Stimulated activated naive CD4-positive, alpha-beta T cell (primary cell): ENCODE data around the gene CLEC2L.

Experiments used
- DNase-seq, 6 experiments: peaks; one replicate each; lab custom pipeline; 2025; lab: John Stamatoyannopoulos, UW

The CLEC2L gene

DNA sequence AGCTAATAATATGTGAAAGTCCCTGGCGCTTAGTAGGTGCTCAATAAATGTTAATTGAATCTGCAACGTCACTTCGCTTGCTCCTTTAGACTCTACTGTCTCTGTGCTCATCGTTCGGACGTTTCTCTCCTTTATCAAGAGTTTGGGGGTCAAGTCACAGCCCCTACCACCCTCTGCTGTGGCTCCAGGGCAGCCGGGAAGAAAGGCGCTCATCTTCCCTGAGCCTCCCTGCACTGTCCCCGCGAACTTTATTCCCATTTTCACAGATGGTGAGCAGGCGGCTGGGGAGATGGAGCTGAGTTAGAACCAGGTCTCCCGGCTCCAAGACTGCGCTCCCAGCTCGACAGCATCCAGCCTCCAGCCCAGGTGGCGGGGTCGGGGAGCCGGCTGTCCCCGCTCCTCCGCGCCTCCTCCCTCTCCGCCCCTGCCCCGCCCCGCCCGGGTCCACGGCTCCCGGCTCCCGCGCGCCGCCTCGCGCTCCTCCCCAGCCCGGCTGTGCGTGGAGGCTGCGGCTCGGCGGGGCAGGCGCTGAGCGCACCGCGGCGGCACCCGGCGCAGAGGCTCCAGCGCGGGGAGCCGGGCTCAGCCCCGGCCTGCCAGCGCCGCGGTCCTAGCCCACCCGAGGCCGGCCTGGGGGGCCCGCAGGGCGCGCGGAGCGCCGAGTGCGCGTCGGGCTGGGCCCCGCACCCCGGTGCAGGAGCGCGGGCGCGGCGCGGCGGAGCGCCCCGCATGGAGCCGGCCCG lies at the start of gene CLEC2L:
TSS of gene CLEC2L (plus strand) at position 487 of the 743 bp plus-strand sequence. CDS start at position 730, 243 bp downstream.
- DNase-seq, result no peak

DNA sequence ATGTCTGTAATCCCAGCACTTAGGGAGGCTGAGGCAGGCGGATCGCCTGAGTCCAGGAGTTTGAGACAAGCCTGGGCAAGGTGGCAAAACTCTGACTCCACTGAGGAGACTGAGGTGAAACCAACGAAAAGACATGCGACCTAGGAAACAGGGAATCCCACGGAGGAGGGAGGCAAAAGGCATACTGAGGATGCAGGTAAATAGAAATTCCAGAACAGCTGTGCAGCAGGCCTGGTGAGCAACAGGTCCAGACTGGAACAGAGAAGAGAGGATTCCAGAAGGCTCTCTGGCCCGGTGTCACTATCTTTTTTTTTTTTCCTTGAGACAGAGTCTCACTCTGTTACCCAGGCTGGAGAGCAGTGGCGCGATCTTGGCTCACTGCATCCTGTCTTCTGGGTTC lies 47.3 kb upstream of the CLEC2L start:
- DNase-seq, result no peak

DNA sequence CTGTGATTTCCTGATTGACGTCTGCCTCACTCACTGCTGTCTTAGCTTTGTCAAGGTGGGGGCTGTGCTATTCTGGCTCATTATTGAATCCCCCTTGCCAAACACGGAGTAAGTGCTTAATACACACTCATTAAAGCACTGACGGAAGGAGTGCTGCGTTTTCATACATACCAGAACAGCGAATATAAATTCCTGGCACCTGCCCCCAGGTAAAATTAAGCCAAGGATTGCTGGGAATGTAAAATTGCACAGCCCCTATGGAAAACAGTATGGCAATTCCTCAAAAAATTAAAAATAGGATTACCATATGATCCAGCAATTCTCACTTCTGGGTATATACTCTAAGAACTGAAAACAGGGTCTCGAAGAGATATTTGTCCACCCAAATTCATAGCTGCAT lies 46.6 kb upstream of the CLEC2L start:
- DNase-seq, result no peak

DNA sequence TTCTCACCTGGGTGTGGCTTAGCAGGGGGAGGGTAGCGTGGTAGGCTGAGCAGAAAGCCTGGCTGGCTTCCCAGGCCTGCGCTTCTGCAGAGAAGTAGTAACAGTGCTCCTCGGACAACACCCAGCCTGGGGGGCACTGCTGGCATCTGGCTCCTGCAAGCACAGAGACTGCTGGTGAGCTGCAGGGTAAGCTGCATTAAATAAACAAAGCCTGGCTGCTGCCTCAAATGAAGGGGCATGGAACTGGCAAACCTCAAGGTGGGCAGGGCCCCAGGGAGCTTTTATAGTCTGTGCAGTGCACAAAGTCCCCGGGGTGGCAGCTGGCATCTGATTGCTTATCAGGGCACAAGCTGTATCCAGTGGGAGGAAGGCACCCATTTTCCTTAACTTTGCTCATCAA lies 43.9 kb upstream of the CLEC2L start:
- no peak for DNase-seq

DNA sequence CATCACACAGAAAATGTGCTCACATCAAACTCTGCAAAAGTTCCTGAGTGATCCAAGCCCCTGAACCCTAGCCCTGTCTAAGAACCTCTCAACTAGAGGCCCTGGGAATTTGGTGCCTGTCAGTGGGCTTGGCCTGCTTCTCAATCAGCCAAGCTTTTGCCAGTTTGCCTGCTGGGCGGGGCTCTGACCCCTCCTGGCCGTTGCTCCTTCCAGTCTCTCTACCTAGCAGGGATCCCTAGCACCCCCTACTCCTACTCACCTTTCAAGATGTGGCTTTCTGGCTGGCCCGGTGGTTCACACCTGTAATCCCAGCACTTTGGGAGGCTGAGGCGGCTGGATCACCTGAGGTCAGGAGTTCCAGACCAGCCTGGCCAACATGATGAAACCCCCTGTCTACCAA lies 42.1 kb upstream of the CLEC2L start:
- DNase-seq, result no peak

DNA sequence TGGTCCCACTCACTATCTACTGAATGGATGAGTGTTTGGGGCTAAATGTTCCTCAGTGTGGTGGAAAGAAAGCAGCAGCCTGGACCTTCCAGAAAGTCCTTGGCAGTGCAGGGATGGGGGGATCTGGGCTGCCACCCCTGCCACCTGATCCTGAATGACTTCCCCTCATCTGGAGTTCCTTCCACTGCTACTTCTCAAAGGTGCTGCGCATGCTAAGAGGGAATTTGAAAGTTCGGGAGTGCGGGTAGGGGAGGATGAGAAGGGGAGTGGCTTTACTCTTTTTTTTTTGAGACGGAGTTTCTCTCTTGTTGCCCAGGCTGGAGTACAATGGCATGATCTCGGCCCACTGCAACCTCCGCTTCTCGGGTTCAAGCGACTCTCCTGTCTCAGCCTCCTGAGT lies 41.4 kb upstream of the CLEC2L start:
- no peak for DNase-seq

DNA sequence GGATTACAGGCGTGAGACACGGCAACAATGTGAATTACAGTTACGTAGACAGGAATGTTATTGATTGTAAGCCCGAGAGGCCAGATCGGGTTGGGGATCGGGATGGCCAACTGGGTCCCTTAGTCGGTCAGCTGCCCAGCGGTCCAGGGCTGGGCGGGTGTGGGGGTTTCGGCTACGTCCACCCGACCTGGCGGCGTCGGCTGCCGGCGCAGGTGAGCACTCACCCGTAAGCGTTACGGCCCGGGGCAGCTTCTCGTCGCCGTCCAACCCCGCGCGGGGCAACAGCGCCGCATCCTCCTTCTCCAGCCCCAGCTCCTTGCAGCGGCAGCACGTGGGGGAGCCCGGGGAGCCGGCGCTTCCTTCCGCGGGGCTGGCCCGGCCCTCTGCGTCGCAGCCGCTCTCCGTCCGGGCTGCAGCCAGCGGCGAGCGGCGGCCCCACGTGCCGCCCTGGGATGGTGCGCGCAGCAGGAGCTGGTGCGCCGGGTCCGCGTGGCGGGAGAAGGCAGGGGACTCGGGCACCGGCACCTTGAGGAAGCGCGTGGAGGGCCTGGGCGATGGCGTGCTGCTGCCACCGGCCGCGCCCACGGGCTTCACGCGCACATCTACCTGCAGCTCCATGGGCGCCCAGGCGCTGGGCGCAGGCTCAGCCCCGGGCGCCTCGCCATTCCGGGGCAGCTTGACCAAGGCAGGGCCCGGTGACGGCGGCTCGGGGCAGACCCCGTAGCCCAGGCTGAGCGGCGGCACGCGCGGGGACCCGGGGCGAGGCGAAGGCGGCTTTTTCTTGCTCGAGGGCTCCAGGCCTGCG lies 40.6 kb upstream of the CLEC2L start:
- peak in 1 of 6 experiments; percentile 13 for DNase-seq

DNA sequence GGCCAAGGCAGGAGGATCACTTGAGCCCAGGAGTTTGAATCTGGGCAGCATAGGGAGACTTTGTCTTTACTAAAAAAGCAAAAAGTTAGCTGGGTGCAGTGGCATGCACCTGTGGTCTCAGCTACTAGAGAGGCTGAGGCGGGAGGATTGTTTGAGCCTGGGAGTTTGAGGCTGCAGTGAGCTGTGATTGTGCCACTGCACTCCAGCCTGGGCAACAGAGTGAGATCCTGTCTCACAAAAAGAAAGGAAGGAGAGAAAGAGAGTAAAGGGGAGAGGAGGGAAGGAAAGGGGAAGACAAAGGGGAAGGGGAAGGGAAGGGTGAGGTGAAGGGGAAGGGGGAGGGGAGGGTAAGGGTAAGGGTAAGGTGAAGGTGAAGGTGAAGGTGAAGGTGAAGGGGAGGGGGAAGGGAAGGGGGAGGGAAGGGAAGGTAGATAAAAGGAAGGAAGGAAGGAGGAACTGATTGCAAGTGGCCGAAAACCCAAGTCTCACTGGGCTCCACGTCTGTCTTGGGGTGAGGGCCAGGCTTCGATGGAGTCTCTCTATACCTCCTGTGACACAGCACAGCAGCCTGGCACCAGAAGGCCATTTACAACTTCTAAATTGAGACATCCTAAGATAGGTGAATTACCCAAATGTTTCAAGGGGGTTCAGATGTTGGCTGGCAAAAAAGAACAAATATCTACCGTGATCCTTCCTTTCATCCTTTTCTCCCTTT lies 36.0 kb upstream of the CLEC2L start:
- no peak for DNase-seq

DNA sequence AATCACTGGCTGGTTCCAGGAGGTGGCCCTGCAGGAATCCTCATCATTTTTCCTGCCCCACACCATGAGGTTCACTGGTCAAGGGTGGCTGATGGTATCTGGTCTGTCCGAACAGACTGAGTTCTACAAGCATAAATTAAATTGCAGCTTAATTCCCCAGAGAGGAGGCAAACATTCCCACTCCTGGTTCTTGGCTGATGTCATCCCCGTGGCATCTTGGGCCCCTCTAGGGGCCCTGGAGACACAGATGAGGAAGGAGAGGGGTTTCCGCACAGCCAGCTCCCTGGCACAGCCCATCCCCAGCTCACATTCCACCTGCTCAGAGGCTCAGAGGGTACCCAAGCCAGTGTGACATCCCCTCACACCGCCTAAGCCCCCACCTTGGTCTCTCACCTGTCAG lies 34.7 kb upstream of the CLEC2L start:
- DNase-seq, result no peak

DNA sequence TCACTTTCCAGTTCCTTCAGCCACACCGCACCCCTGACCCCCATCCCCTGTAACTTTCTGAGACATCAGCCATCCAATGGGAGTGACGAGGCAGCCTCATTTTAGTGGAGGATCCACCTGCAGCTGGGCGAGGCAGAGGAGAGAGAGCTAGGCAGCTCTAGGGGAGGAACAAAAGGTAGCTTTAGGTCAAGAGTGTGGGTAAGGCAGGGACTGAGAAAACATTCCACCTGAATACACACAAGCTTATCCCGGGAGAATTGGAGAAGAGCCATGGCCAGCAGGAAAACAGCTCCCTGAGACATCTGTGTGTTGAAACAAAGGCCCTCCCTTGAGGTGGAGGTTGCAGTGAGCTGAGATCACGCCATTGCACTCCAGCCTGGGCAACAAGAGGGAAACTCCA lies 33.4 kb upstream of the CLEC2L start:
- DNase-seq, result no peak

DNA sequence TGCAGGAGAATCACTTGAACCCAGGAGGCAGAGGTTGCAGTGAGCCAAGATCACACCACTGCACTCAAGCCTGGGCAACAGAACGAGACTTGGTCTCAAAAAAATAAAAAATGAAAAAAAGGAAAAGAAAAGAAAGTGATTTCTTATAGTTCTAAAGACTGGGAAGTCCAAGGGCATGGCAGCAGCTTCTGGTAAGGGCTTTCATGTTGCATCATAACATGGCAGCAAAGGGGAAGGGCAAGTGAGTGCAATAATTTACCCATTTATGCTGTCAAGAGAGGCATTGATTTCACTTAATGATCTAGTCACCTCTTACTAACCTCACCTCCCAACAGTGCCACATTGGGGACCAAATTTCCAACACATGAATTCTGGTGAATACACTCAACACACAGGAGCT lies 31.2 kb upstream of the CLEC2L start:
- DNase-seq, result no peak

DNA sequence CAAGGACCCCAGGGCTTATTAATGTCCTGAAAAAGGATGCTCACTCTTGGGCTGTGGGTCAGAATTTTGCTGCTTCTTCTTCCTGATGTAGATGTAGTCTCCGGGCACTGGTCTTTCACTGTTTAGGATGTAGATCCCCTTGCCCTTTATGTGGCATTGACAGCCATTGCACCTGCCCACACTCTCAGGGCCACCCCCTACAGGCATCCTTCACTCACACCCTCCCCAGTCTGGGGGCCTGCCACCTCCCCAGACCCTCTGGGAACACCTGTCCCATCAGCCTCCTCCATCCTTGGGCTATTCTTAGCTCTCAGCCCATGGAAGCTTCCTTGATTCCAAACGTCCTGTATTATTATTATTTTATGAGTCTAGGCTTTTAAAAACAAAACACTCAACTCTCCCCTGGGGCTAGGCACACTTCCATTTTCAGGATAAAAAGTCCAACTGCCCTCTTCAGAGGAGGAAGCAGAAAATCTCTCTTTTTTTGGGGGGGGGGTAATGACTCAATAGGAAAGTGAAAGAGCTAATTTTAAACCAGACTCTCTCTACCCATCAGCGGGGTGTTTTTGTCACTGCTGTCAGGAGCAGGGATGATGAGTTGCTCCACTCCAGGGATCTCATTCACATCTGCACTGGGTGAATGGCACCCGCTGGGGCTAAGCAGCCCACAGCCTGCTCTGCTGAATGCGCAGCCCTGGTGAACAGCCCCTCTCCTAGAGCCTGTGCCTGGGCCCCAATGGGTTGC lies 28.5 kb upstream of the CLEC2L start:
- DNase-seq, result no peak

DNA sequence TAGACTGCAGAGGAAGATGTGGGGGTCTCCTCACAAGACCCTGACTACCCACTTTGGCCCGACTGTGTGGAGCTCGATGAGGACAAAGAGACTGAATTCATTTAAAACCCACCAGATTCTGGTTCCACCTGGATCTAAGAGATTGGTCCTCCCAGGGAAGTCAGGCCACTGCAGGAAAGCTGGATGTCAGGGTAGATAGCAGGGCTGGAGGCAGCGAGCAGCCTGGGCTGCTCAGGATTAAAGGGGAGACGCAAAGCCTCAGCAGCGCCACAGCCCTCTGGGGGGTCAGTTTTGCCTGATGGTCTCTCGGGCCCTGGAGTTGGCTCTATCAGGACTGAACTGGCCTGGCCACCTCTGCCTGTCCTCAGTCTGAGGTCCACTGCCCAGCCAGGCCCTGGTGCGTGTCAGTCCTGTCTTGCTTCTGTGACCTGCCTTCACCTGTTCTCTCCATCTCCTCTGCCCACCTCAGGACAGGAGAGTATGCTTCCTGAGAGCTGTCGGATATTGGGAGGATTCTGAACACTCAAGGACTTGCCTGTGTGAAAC lies 27.8 kb upstream of the CLEC2L start:
- no peak for DNase-seq

DNA sequence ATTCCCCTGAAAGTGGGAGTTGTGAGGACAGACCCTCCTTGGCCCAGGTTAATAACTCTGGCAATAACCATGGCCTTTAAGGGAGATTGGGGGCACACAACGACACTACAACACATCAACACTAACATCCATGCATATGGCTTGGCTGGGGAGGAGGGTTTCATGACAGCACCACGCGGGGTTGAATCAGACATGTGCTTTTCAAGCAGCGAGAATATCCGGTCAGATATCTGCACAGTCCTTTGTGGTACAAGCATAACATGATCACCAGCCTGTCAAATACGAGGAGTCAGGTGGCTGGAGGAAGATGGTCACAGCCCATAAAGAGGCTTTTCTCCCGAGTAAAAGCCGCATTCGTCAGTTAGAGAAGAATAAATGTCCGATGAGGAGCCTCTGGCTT lies 27.0 kb upstream of the CLEC2L start:
- no peak for DNase-seq

DNA sequence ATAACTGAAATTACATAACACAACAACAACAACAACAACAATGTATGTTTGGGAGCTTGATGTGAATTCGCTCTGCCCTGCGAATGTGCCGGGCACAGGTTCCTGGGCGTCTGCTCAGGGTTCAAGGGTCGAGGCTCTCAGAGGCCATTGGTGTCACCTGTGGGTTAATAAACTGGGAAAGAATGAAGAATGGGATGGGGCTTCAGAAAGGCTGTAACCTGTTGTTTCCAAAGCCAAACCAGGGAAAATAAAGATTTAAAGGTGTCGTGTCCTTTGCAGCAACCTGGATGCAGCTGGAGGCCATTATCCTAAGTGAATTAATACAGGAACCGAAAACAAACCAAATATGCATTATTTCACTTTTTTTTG lies 22.7 kb upstream of the CLEC2L start:
- DNase-seq, result no peak

DNA sequence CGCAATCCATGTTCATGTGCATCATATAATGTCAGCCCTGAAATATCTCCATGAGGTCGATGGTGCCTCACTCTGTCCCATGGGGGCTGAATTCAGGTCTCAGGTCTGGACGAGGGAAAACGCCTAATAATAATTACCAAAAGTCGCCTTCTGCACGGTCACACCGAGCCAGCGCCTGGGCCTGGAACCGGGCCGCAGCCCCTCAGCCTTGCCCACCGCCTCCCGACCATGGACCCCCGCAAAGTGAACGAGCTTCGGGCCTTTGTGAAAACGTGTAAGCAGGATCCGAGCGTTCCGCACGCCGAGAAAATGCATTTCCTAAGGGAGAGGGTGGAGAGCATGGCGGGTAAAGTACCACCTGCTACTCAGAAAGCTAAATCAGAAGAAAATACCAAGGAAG lies 21.3 kb upstream of the CLEC2L start:
- no peak for DNase-seq

DNA sequence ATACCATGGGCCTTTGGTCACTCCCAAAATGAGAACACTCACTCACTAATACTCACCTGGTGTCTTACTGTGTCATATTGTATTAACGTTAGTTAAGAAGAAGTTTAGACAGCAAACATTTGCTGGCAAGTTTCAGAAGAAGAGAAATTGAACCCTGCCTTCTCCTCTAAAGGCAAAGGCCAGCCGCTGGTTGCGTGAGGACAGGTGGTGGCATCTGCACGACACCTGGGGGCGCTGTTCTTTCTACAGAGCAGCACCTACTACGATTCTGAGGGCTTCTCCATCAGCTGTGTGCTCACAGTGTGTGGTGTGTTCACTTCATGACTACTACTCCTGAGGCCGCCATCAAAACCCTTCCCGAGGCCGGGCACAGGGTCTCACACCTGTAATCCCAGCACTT lies 17.9 kb upstream of the CLEC2L start:
- no peak for DNase-seq

DNA sequence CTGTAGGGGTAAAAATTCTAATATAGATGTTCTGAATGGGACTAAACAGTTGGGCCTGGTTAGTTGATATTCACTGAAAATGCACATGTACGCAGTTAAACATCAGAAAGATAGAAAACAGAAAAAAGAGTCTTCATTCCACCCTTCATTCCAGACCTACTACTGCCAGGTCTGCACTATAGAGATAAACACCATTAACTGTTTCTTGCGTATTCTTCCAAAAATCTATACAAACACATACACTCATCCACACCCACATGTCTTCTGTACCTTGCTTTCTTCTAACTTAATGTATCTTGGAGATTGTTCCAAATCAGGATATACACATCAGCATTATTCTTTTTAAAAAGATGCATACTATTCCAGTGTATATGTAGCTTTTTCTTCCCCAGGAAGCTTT lies 13.9 kb upstream of the CLEC2L start:
- no peak for DNase-seq

DNA sequence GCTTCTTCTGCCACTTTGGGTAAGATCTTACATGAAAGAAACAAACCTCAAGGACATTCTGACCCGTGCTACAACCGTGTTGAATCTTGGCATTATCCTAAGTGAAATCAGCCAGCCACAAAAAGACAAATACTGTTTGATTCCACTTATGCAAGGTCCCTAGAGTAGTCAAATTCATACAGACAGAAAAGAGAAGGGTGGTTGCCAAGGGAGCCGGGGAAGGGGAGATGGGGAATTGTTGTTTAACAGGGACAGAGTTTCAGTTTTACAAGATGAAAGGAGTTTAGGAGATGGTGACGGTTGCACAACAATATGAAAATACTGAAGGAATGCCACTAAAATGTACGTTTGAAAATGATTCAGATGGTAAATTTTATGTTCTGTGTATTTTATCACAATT lies 12.2 kb upstream of the CLEC2L start:
- no peak for DNase-seq

DNA sequence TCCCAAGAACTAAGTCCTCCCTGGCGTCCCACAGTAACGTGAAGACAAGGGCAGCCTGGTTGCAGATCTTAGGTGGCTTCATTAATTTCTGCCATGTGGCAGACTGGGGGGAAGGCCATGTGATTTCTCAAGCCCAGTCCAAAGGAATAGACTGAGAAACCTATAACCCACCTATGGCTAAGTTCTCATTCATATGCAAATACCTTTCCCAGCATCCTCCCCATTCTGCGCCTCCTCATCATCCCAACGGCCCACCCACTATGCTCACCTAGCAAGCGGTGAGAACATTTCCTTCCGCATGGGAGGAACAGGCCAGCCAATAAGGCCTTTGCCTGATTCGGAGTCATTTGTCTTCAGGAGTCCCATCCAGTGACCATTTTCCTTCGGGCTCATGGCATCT lies 8.2 kb upstream of the CLEC2L start:
- no peak for DNase-seq

DNA sequence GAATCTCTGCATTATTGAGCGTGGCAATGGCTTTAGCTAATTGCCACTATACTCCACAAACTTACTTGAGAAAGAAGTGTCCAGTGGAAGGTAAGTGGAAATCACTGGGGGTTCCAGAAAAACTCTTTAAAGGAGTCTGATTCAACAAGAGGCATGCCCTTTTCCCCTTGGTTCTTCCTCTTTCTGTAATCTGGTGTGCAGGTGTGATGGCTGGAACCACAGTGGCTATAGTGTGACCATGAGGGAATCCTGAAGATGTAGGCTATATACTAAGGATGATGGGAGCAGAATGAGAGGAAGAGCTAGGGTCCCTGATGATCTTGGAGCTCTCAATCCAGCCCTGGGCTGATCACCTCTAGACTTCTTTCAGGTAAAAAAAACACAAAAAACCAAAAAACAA lies 2.0 kb upstream of the CLEC2L start:
- DNase-seq, result no peak

DNA sequence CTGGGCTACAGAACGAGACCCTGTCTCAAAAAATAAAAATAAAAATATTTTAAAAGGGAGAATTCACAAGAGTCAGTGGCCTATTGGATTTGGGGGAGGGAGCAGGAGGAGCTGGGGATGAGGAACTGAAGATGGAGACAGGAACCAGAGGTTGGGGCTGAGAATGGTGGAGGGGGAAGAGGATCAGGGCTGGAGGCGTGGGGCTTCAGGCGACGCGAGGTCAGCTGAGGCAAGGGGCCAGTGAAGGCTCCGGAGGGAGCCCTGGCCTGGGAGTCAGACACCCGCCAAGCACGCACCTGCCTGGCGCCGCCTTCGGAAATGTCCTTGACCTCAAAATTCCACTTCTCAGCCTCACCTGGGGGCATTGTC lies 671 bp upstream of the CLEC2L start:
- no peak for DNase-seq
